Measurements from ENCODE around the gene SDCBP2. TPM values are rescaled to one million over a fixed set of nuclear protein-coding genes. Genes with fewer than 3 reads are reported as not detected.

Gene SDCBP2
- total and polyA plus RNA-seq, 7 experiments from 2014 or later = 1.0 to 3.6 (median 1.4) TPM

GRCh38 chr20:1371202-1371782, 42.4 kb upstream of the SDCBP2 start:
- no peaks in the 10 kb centered on the region for H3K27me3 Mint-ChIP-seq
- POLR2A ChIA-PET = interaction anchor here (0.7 to 1.3 kb wide), 3 partner anchors 20 to 46 kb away, joined by 3 to 5 read pairs (median 3); partner anchors contain the start of gene SDCBP2
- CTCF ChIA-PET = no interaction called here
- peak overlapping the region; percentile 45 to 86 (median 68) for H3K27ac Mint-ChIP-seq
- Histone ChIP-seq H3K27ac (ENCODE audit: low read depth, low read length) (no peak overlapping the region), H3K27me3 (ENCODE audit: control insufficient read depth in 2 of 2, insufficient read depth in 2 of 2, low read length in 2 of 2) (no peaks in the 10 kb centered on the region), H3K36me3 (ENCODE audit: control insufficient read depth in 2 of 3, insufficient read depth in 3 of 3, low read length in 3 of 3) (peaks cover 0 to 73% (median 5%) of the 10 kb centered on the region in 3 experiments), H3K4me1 (ENCODE audit: control insufficient read depth in 2 of 2, insufficient read depth in 2 of 2, low read length in 2 of 2) (peaks cover 0 to 13% of the 10 kb centered on the region in 2 donors), H3K4me3 (ENCODE audit: low read length) (no peak overlapping the region), H3K9me3 (ENCODE audit: control insufficient read depth in 2 of 3, low read length in 3 of 3) (no peaks in the 10 kb centered on the region)
- H3K4me3 Mint-ChIP-seq = no peak overlapping the region
- ATAC-seq = no peak
- intact Hi-C loops (cut with micrococcal nuclease) = no loop called here
- DNase-seq = no peak
- H3K36me3 Mint-ChIP-seq = peaks cover 9 to 48% (median 47%) of the 10 kb centered on the region in 5 donors
- peaks cover 16 to 55% (median 42%) of the 10 kb centered on the region in 7 donors for H3K4me1 Mint-ChIP-seq
- H3K9me3 Mint-ChIP-seq = peaks cover 0 to 2% (median 0%) of the 10 kb centered on the region in 11 donors

GRCh38 chr20:1370548-1371110, 41.7 kb upstream of the SDCBP2 start:
- Mint-ChIP-seq H3K36me3 (peaks cover 4 to 53% (median 44%) of the 10 kb centered on the region in 5 donors), H3K4me3 (no peak overlapping the region), H3K4me1 (peaks cover 9 to 51% (median 35%) of the 10 kb centered on the region in 7 donors), H3K27ac (peak overlapping the region in 6 of 9 donors; percentile 45 to 86 (median 62)), H3K9me3 (peaks cover 0 to 2% (median 0%) of the 10 kb centered on the region in 11 donors), H3K27me3 (no peaks in the 10 kb centered on the region)
- H3K27ac ChIP-seq (ENCODE audit: low read depth, low read length) = no peak overlapping the region
- ATAC-seq (no peak), DNase-seq (no peak)
- H3K27me3 ChIP-seq (ENCODE audit: control insufficient read depth in 2 of 2, insufficient read depth in 2 of 2, low read length in 2 of 2) = no peaks in the 10 kb centered on the region
- ChIA-PET POLR2A (interaction anchor here (1.1 kb wide), 1 partner anchor 42 kb away, joined by 3 read pairs; the partner anchor contains the start of gene SDCBP2), CTCF (interaction anchor here (0.7 kb wide), 1 partner anchor 38 kb away, joined by 3 read pairs; no protein-coding TSS in a partner anchor)
- H3K4me3 ChIP-seq (ENCODE audit: low read length) = no peak overlapping the region
- H3K4me1 ChIP-seq (ENCODE audit: control insufficient read depth in 2 of 2, insufficient read depth in 2 of 2, low read length in 2 of 2) = peaks cover 0 to 9% of the 10 kb centered on the region in 2 donors
- intact Hi-C loops (cut with micrococcal nuclease) = no loop called here
- H3K9me3 ChIP-seq (ENCODE audit: control insufficient read depth in 2 of 3, low read length in 3 of 3) = no peaks in the 10 kb centered on the region
- peaks cover 0 to 72% (median 5%) of the 10 kb centered on the region in 3 experiments for H3K36me3 ChIP-seq (ENCODE audit: control insufficient read depth in 2 of 3, insufficient read depth in 3 of 3, low read length in 3 of 3)

GRCh38 chr20:1369970-1370369, 41.0 kb upstream of the SDCBP2 start:
- ATAC-seq (no peak), DNase-seq (no peak)
- Mint-ChIP-seq H3K27ac (peak overlapping the region in 6 of 9 donors; percentile 3 to 54 (median 16)), H3K4me3 (no peak overlapping the region), H3K4me1 (peaks cover 10 to 53% (median 36%) of the 10 kb centered on the region in 7 donors), H3K36me3 (peaks cover 4 to 58% (median 49%) of the 10 kb centered on the region in 5 donors), H3K9me3 (peaks cover 0 to 7% (median 0%) of the 10 kb centered on the region in 11 donors), H3K27me3 (no peaks in the 10 kb centered on the region)
- H3K27me3 ChIP-seq (ENCODE audit: control insufficient read depth in 2 of 2, insufficient read depth in 2 of 2, low read length in 2 of 2) = no peaks in the 10 kb centered on the region
- no peak overlapping the region for H3K27ac ChIP-seq (ENCODE audit: low read depth, low read length)
- POLR2A ChIA-PET = interaction anchor here (1.1 kb wide), 1 partner anchor 41 kb away, joined by 3 read pairs; the partner anchor contains the start of gene SDCBP2
- H3K36me3 ChIP-seq (ENCODE audit: control insufficient read depth in 2 of 3, insufficient read depth in 3 of 3, low read length in 3 of 3) = peaks cover 0 to 65% (median 5%) of the 10 kb centered on the region in 3 experiments
- H3K9me3 ChIP-seq (ENCODE audit: control insufficient read depth in 2 of 3, low read length in 3 of 3) = peaks cover 0 to 2% (median 0%) of the 10 kb centered on the region in 3 experiments
- intact Hi-C loops (cut with micrococcal nuclease) = no loop called here
- peaks cover 0 to 9% of the 10 kb centered on the region in 2 donors for H3K4me1 ChIP-seq (ENCODE audit: control insufficient read depth in 2 of 2, insufficient read depth in 2 of 2, low read length in 2 of 2)
- CTCF ChIA-PET = interaction anchor here (0.5 kb wide), 1 partner anchor 128 kb away, joined by 3 read pairs; no protein-coding TSS in a partner anchor
- H3K4me3 ChIP-seq (ENCODE audit: low read length) = no peak overlapping the region

GRCh38 chr20:1368448-1369199, 39.7 kb upstream of the SDCBP2 start:
- POLR2A ChIA-PET = no interaction called here

GRCh38 chr20:1367479-1367878, 38.5 kb upstream of the SDCBP2 start:
- no peak overlapping the region for H3K27ac ChIP-seq (ENCODE audit: low read depth, low read length)
- peaks cover 11 to 31% of the 10 kb centered on the region in 2 donors for H3K4me1 ChIP-seq (ENCODE audit: control insufficient read depth in 2 of 2, insufficient read depth in 2 of 2, low read length in 2 of 2)
- Mint-ChIP-seq H3K27me3 (no peaks in the 10 kb centered on the region), H3K27ac (peak overlapping the region in 4 of 9 donors; percentile 4 to 53 (median 31)), H3K4me3 (no peak overlapping the region), H3K4me1 (peaks cover 30 to 60% (median 46%) of the 10 kb centered on the region in 7 donors), H3K36me3 (peaks cover 4 to 66% (median 61%) of the 10 kb centered on the region in 5 donors), H3K9me3 (peaks cover 0 to 7% (median 2%) of the 10 kb centered on the region in 11 donors)
- ATAC-seq (no peak), DNase-seq (no peak)
- H3K9me3 ChIP-seq (ENCODE audit: control insufficient read depth in 2 of 3, low read length in 3 of 3) = peaks cover 0 to 3% (median 0%) of the 10 kb centered on the region in 3 experiments
- ChIA-PET POLR2A (no interaction called here), CTCF (no interaction called here)
- no peak overlapping the region for H3K4me3 ChIP-seq (ENCODE audit: low read length)
- H3K27me3 ChIP-seq (ENCODE audit: control insufficient read depth in 2 of 2, insufficient read depth in 2 of 2, low read length in 2 of 2) = no peaks in the 10 kb centered on the region
- peaks cover 0 to 44% (median 0%) of the 10 kb centered on the region in 3 experiments for H3K36me3 ChIP-seq (ENCODE audit: control insufficient read depth in 2 of 3, insufficient read depth in 3 of 3, low read length in 3 of 3)
- intact Hi-C loops (cut with micrococcal nuclease) = loop anchor here in 1 of 2 donors (2.0 kb wide), 1 partner anchor 13 kb away; no protein-coding TSS in a partner anchor

More at GRCh38 chr20:1368448-1369199, 39.7 kb upstream of the SDCBP2 start:
- peaks cover 0 to 7% (median 2%) of the 10 kb centered on the region in 11 donors for H3K9me3 Mint-ChIP-seq
- Histone ChIP-seq H3K4me3 (ENCODE audit: low read length) (no peak overlapping the region), H3K9me3 (ENCODE audit: control insufficient read depth in 2 of 3, low read length in 3 of 3) (peaks cover 0 to 3% (median 0%) of the 10 kb centered on the region in 3 experiments), H3K36me3 (ENCODE audit: control insufficient read depth in 2 of 3, insufficient read depth in 3 of 3, low read length in 3 of 3) (peaks cover 0 to 52% (median 3%) of the 10 kb centered on the region in 3 experiments), H3K4me1 (ENCODE audit: control insufficient read depth in 2 of 2, insufficient read depth in 2 of 2, low read length in 2 of 2) (peaks cover 10 to 22% of the 10 kb centered on the region in 2 donors), H3K27me3 (ENCODE audit: control insufficient read depth in 2 of 2, insufficient read depth in 2 of 2, low read length in 2 of 2) (no peaks in the 10 kb centered on the region), H3K27ac (ENCODE audit: low read depth, low read length) (no peak overlapping the region)
- no peak for DNase-seq
- peaks cover 4 to 66% (median 59%) of the 10 kb centered on the region in 5 donors for H3K36me3 Mint-ChIP-seq
- H3K27ac Mint-ChIP-seq = peak overlapping the region in 8 of 9 donors; percentile 9 to 84 (median 58)
- H3K4me3 Mint-ChIP-seq = no peak overlapping the region
- H3K27me3 Mint-ChIP-seq = no peaks in the 10 kb centered on the region
- peaks cover 21 to 57% (median 40%) of the 10 kb centered on the region in 7 donors for H3K4me1 Mint-ChIP-seq
- intact Hi-C loops (cut with micrococcal nuclease) = no loop called here
- CTCF ChIA-PET = no interaction called here
- ATAC-seq = no peak

GRCh38 chr20:1364106-1364505, 35.2 kb upstream of the SDCBP2 start:
- H3K27ac ChIP-seq (ENCODE audit: low read depth, low read length) = peak overlapping the region; percentile 41
- peaks cover 0 to 29% (median 7%) of the 10 kb centered on the region in 3 experiments for H3K36me3 ChIP-seq (ENCODE audit: control insufficient read depth in 2 of 3, insufficient read depth in 3 of 3, low read length in 3 of 3)
- Mint-ChIP-seq H3K27me3 (no peaks in the 10 kb centered on the region), H3K4me3 (peak overlapping the region; percentile 9 to 82 (median 66)), H3K36me3 (peaks cover 13 to 86% (median 72%) of the 10 kb centered on the region in 5 donors), H3K4me1 (peaks cover 36 to 69% (median 53%) of the 10 kb centered on the region in 7 donors), H3K9me3 (peaks cover 0 to 7% (median 2%) of the 10 kb centered on the region in 11 donors), H3K27ac (peak overlapping the region; percentile 43 to 90 (median 82))
- ATAC-seq = no peak
- no peaks in the 10 kb centered on the region for H3K27me3 ChIP-seq (ENCODE audit: control insufficient read depth in 2 of 2, insufficient read depth in 2 of 2, low read length in 2 of 2)
- peak in 5 of 9 donors; percentile 10 to 57 (median 19) for DNase-seq
- peaks cover 11 to 24% of the 10 kb centered on the region in 2 donors for H3K4me1 ChIP-seq (ENCODE audit: control insufficient read depth in 2 of 2, insufficient read depth in 2 of 2, low read length in 2 of 2)
- peaks cover 0 to 3% (median 0%) of the 10 kb centered on the region in 3 experiments for H3K9me3 ChIP-seq (ENCODE audit: control insufficient read depth in 2 of 3, low read length in 3 of 3)
- ChIA-PET POLR2A (no interaction called here), CTCF (interaction anchor here (0.7 kb wide), 1 partner anchor 71 kb away, joined by 3 read pairs; no protein-coding TSS in a partner anchor)
- intact Hi-C loops (cut with micrococcal nuclease) = no loop called here
- no peak overlapping the region for H3K4me3 ChIP-seq (ENCODE audit: low read length)
